Activated CD4-positive, alpha-beta T cell treated with anti-CD3 and anti-CD28 coated beads for 1 hour (primary cell): ENCODE data around the gene KIN.
A peak's percentile ranks its signal among the peaks of the same experiment; 100 is the strongest.
"Not testable (repeated sequence)": the region's sequence is repeated elsewhere in the genome, so short reads cannot be mapped to it uniquely, and the experiment has no call there.

Experiments
- DNase-seq: peaks from one replicate; pipeline ENCODE4 v3.0.0-alpha.2; 2020

The KIN gene

GRCh38 chr10:7787857-7788638 lies at the start of gene KIN, which contains the start of gene ATP5F1C:
KIN (minus strand) TSS chr10:7787993; CDS start chr10:7787933, 60 bp downstream.
ATP5F1C (plus strand) TSS chr10:7788177; CDS start chr10:7788208, 31 bp downstream.
- DNase-seq: peak; percentile 97

- no peak for DNase-seq
These were observed 48.8 kb upstream of the KIN start for GRCh38 chr10:7836571-7836970.

- no peak for DNase-seq
These were observed 46.5 kb upstream of the KIN start for GRCh38 chr10:7834262-7834661.

- DNase-seq: no peak
These were observed 45.4 kb upstream of the KIN start for GRCh38 chr10:7833210-7833609.

- DNase-seq: no peak
These were observed 44.3 kb upstream of the KIN start for GRCh38 chr10:7832060-7832459.

GRCh38 chr10:7829289-7829834 lies 41.6 kb upstream of the KIN start:
- DNase-seq: no peak

GRCh38 chr10:7826971-7827370 lies 39.2 kb upstream of the KIN start:
- no peak for DNase-seq

GRCh38 chr10:7824251-7824650 lies 36.5 kb upstream of the KIN start:
- no peak for DNase-seq

- DNase-seq: peak; percentile 12
These were observed 31.3 kb upstream of the KIN start for GRCh38 chr10:7819121-7819460.

GRCh38 chr10:7818295-7819120 lies 30.7 kb upstream of the KIN start, which contains the start of gene TAF3:
TAF3 (plus strand) TSS chr10:7818505; CDS start chr10:7818710, 205 bp downstream.
- DNase-seq: peak; percentile 87

GRCh38 chr10:7817984-7818294 lies 30.1 kb upstream of the KIN start:
- no peak for DNase-seq

GRCh38 chr10:7817576-7817975 lies 29.8 kb upstream of the KIN start:
- DNase-seq: no peak

- no peak for DNase-seq
These were observed 25.7 kb upstream of the KIN start for GRCh38 chr10:7813481-7813880.

GRCh38 chr10:7811743-7812142 lies 23.9 kb upstream of the KIN start:
- not testable (repeated sequence) for DNase-seq

- DNase-seq: no peak
These were observed 23.2 kb upstream of the KIN start for GRCh38 chr10:7811000-7811399.

- no peak for DNase-seq
These were observed 22.6 kb upstream of the KIN start for GRCh38 chr10:7810443-7810842.

- DNase-seq: no peak
These were observed 21.0 kb upstream of the KIN start for GRCh38 chr10:7808686-7809267.

GRCh38 chr10:7804741-7805140 lies 16.9 kb upstream of the KIN start:
- DNase-seq: no peak

- no peak for DNase-seq
These were observed 16.4 kb upstream of the KIN start for GRCh38 chr10:7804216-7804615.

GRCh38 chr10:7802606-7803005 lies 14.8 kb upstream of the KIN start:
- no peak for DNase-seq

- DNase-seq: no peak
These were observed 9.8 kb upstream of the KIN start for GRCh38 chr10:7797582-7797981.

GRCh38 chr10:7795605-7796004 lies 7.8 kb upstream of the KIN start:
- DNase-seq: no peak

- no peak for DNase-seq
These were observed 6.6 kb upstream of the KIN start for GRCh38 chr10:7794251-7795026.
